Kidney glomerular epithelial cell (primary cell): ENCODE data around the gene WNT9A.

Experiments
- DNase-seq: peaks from one replicate; lab custom pipeline; 2025; lab: John Stamatoyannopoulos, UW

Gene WNT9A

GRCh38 chr1:227924168-227924832, 23.4 kb downstream of the WNT9A start:
- DNase-seq = no peak

- no peak for DNase-seq
Measured at GRCh38 chr1:227923353-227924167, 24.2 kb downstream of the WNT9A start.

- no peak for DNase-seq
Measured at GRCh38 chr1:227922501-227923352, 25.0 kb downstream of the WNT9A start.

- no peak for DNase-seq
Measured at GRCh38 chr1:227921461-227922185, 26.1 kb downstream of the WNT9A start.

- DNase-seq = no peak
Measured at GRCh38 chr1:227920896-227921295, 26.8 kb downstream of the WNT9A start.

GRCh38 chr1:227920426-227920825, 27.3 kb downstream of the WNT9A start:
- DNase-seq = no peak

GRCh38 chr1:227919906-227920305, 27.8 kb downstream of the WNT9A start:
- DNase-seq = no peak

GRCh38 chr1:227918736-227919135, 29.0 kb downstream of the WNT9A start:
- DNase-seq = no peak

- no peak for DNase-seq
Measured at GRCh38 chr1:227918083-227918700, 29.5 kb downstream of the WNT9A start.

- no peak for DNase-seq
Measured at GRCh38 chr1:227917081-227917950, 30.4 kb downstream of the WNT9A start.

- no peak for DNase-seq
Measured at GRCh38 chr1:227916655-227917054, 31.1 kb downstream of the WNT9A start.

GRCh38 chr1:227915564-227916553, 31.9 kb downstream of the WNT9A start:
- no peak for DNase-seq

GRCh38 chr1:227914801-227915563, 32.8 kb downstream of the WNT9A start:
- DNase-seq = no peak

- no peak for DNase-seq
Measured at GRCh38 chr1:227913764-227914721, 33.7 kb downstream of the WNT9A start.

GRCh38 chr1:227913396-227913763, 34.4 kb downstream of the WNT9A start:
- DNase-seq = no peak

- no peak for DNase-seq
Measured at GRCh38 chr1:227912866-227913265, 34.9 kb downstream of the WNT9A start.

- no peak for DNase-seq
Measured at GRCh38 chr1:227911376-227911775, 36.4 kb downstream of the WNT9A start.
